ENCODE measurements around the gene CHDH.
A peak's percentile ranks its signal among the peaks of the same experiment; 100 is the strongest.

The CHDH gene

DNA sequence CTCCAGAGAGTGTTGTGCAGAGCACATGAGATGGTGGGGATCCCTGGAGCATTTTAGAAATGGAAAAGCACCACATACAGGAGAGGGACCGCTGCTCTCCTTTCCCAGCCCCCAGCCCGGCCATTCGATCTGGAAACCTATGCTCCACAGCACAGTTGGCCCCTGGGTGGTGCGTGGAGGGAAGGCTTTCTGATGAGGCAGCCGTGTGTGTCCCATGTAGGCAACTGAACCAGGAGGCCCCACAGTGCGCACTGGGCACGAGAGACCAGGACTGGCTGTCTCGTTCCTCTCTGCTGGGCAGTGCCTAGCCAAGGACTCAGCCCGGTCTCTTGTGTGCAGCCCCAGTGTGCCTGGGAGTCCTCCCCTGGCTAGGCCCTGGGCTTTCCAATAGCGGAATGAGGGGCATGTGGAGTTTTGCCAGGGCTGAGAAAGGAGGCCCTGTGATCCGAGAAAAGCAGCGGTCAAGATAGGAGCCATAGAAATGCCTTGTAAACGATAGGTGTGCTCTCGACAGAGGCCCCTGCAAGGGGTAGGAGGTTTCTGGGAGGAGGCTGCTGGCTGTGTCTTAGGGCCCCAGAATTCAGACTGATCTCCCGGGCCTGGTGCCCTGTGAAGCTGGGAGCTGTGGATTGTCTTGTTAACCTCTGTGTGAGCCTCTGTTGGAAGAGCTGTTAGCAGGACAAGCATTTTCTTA is 39.0 kb downstream of the CHDH start:
- DNase-seq (ENCODE audit: low spot score): no peak

- DNase-seq (ENCODE audit: low spot score): no peak
Measured at GRCh38 chr3:53806182-53807116, 39.8 kb downstream of the CHDH start.

GRCh38 chr3:53805463-53806159 is 40.6 kb downstream of the CHDH start:
- no peak for DNase-seq (ENCODE audit: low spot score)

- no peak for DNase-seq (ENCODE audit: low spot score)
Measured at GRCh38 chr3:53804697-53805462, 41.3 kb downstream of the CHDH start.

DNA sequence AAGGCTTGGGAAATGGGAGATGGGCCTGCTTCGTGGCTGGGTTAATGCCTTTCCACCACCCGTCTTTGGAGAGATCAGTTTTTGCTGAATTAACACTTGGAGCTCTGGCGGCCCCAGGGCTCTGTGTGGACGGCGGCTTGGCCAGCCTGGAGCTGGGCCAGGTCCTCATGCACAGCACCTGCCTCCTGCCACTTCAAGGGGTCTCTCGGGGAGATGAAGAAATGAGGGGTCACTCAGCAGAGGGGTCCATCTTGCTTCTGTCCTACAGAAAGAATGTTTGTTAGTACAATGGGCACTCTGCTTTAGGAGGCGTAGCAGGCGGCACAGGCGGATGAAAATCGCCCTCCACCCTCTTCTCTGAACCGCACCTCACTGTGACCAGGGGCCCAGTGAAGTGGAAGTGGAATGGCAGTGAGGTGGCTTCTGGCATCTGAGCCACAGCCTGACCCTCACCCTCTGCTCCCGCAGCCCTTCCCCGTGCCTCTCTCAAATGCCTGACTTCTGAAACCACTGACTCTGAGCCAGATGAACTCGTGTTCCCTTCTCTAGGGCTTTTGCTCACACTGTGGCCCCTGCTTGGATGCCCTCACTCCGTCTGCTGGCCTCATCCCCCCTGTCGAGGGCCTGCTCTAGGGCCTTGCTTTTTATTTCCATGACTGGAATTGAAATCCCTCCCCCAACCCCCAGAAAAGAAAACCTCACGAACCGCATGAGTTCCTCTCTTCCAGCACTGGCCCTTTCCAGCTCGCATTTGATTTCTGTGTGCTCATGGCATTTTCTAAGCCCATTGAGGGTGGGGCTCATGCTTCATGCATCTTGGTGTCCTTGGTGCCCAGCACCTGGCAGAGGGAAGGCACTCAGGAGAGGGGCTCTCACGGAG is 42.2 kb downstream of the CHDH start:
- DNase-seq (ENCODE audit: low spot score): no peak

DNA sequence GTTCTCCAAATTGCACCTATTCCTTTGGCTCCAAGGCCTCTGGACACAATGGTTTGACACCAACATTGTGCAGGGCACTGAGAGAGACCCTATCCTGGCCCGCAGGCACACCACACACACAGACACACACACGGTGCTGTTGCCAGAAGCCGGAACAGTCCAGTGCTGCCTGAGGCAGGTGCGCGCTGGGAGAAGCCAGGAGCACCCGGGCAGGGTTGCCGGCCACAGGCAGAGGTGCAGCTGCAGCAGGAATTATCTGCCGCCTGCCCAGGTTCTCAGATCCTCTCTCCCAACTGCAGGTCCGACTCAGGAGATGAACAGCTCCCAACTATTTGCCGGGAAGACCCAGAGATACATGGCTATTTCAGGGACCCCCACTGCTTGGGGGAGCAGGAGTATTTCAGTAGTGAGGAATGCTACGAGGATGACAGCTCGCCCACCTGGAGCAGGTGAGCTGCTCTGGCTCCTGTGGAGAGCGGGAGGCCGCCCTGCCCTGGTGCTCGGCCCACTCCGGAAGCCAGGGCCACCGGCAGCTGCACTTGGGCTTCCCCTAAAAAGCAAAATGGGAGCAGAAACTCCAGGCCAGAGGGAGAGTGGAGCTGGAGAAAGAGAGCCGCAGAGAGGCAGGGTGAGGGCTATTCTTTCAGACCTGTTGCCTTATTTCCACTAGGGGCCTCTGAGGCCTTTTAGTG is 42.9 kb downstream of the CHDH start:
- DNase-seq (ENCODE audit: low spot score): no peak

DNA sequence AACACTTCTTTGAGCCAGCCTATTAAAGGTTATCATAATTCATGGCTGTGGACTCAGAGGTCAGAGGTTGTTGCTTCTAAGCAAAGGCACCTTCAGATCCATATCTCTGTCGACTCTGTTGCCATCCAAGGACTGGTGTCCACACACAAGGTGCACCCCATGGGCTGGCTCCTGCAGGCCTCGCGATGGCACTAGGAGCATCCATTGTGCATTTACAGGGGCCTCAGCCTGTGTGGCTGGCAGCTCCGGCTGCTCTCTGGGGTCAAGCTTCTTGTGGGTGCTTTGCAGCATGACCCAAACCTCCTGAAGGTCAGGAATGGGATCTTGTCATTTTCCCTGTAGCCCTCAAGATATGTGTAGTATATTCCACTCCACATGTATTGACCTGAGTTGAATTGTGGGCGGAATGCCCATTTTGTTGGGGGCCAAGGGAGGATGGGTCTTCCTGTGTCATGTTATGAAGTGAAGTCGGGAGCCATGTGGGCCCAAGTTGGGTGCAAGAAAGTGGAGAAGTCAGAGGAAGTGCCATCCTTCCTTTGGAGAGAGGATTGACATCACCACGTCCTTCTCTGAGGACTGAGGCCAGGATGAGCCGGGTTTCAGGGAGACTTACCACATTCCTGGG is 43.9 kb downstream of the CHDH start:
- no peak for DNase-seq (ENCODE audit: low spot score)

DNA sequence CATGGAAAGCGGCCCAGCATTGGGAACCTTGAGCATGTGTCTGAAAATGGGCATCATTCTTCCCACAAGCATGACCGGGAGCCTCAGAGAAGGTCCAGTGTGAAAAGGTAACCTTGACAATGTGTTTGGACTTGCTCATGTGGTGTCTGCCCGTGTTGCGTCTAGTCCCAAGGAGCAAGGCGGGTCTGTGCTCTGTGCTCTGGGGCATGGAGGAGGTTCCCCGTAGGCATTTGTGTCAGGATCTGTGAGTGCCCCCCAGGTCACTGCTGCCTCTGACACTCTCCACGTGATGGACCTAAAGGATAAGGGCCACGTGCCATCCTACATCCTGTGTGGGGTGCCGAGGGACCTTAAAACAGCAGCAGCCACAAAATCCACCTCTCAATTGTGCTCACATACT is 44.9 kb downstream of the CHDH start:
- DNase-seq (ENCODE audit: low spot score): no peak

DNA sequence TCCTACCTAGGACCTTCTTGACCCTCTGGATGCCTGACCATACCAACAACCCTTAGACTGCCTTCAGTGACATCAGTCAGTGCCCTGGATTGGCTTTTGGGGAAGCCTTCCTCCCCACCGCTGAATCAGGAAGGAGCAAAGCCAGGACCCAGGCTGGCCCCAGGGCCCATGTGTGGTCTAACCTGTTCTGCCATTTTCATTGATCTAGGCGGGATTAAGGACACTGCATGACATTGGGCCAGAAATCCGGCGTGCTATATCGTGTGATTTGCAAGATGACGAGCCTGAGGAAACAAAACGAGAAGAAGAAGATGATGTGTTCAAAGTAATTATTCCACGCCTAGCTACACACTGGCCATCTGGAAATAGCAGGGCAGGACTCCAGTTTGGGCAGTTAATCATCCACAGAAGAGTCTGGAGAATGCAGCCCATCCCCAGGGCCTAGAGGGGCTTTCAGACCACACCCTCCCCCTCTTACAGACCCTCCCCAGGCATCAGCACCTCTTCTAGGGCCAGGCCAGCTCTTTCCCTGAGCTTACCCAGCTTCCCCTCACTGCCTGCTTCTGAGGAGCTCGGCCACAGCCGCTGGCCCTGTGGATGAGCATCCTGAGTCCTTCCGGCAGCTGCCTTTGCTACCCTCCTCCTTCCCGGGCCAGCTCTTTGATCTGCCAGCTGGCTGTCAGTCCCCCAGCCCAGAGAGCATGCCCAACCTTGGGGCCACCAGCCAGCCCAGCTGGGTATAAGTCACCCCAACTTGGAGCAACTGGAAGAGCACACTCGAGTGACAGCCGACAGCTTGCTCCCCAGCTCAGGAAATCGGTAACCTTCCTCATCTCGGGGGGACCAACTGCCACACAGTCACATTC is 45.9 kb downstream of the CHDH start:
- no peak for DNase-seq (ENCODE audit: low spot score)

DNA sequence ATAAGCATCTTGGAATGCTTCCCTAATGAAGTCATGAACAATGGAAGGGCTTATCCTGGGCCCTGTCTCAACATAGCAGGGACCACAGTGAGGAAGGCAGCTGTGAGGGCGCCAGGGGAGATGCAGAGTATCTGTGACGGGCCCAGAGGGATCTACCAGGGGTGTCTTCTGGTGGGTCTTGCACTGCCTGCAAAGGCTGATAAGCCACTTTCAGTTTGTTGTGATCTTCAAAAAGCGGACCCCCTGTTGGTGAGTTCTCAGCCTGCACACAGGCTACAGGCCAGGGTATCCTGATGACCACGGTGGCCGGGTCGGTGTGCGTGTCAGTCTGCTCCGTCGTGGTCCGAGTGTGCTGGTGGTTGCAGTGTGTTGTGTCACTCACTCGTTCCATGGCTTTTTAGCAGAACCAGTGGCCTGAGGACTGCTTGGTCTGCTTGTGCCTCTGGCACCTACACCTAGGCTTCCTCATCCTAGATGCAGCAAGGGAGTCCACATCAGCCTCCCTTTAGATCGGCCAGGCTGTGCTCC is 46.8 kb downstream of the CHDH start:
- no peak for DNase-seq (ENCODE audit: low spot score)

- no peak for DNase-seq (ENCODE audit: low spot score)
Measured at GRCh38 chr3:53798144-53798543, 48.1 kb downstream of the CHDH start.

DNA sequence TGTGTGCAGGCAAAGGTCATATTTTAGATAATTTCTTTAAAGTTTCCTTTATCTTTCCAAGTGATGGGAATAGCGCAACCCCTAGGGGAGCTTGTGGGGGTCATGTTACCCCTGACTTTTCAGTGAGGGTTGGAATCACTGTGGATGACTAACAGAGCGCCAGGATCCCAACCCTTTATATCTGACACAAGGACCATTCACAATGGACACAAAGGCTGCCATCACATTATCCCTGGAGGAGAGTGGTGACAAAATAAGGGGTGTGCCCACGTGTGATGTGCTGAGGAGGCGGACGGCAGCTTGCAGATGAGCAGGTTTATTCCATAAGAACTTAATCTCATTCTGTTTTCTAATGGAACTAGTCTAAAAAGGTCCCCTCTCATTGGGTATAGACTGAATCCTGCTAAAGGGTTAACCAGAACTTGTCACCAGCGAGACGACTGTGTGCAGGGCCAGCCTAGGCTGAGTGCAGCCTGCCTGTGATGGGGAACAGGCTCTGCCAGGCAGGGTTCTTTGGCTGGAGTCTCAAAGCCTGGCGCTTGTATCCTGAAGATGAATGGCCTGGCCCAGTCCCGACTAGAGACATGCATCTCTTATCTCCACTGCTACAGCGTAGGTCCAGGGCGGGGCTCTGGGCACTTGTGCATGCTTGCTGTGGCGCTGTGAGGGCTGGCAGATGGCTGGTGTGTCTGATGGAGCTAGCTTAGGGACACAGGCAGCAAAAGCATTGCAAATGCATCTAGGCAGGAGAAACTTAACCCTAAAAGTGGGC is 50.2 kb downstream of the CHDH start:
- DNase-seq (ENCODE audit: low spot score): peak; percentile 65

DNA sequence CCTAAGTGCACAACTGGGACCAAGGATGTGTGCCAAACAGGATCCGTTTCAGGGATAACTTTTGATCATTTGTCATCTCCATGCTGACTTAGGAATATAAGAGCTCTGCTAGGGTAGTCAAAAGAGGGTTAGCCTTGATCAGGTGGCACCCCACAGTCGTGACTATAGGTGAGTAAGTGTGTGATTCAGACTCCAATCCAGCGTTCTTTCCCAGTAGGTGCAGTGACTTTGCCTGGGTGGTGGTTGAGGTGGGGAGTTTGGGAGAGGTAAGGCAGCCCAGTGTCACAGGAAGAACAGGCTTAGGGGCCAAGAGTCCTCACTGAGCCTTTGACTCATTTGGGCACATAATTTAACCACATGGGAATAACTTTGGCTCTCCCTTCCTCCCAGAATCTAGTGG is 51.0 kb downstream of the CHDH start:
- no peak for DNase-seq (ENCODE audit: low spot score)

DNA sequence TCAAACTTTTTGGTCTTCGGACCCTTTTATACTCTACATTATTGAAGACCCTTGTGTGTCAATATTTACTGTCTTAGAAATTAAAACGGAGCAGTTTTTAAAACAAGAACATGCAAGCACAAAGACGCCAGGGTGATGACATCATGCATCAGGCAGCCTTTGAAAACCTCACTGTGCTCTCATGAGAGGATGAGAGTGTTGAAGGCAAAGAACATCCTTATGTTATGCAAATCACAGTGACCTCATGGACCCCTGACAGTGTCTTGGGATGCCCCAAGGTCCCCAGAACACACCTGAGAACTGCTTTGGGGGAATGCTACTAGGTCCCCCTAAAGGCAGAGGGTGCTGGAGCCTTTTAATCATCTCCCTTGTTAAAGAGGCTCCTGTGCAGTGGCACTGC is 51.6 kb downstream of the CHDH start:
- no peak for DNase-seq (ENCODE audit: low spot score)

- no peak for DNase-seq (ENCODE audit: low spot score)
Measured at GRCh38 chr3:53792866-53793265, 53.4 kb downstream of the CHDH start.

DNA sequence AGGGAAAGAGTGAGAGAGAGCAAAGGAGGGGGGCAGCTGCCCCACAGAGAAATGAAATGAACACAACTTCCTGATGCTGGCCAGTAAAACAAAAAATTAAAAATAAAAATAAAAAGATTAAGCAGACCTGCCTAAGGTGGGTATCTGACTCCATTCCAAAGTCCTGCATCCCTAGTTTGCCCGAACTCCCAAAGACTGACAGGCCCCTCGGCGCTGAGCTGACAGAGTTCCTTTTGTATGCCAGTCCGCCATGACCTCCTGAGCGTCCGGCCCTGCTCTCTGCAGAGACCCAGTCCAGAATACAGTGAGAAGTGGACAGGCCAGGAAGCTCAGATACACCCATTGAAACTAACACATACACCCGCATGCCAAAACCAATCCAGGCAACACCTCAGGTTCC is 54.9 kb downstream of the CHDH start:
- DNase-seq (ENCODE audit: low spot score): no peak

GRCh38 chr3:53790470-53790869 is 55.7 kb downstream of the CHDH start:
- DNase-seq (ENCODE audit: low spot score): no peak

- DNase-seq (ENCODE audit: low spot score): no peak
Measured at GRCh38 chr3:53789459-53789858, 56.8 kb downstream of the CHDH start.
